Gastrocnemius medialis (tissue), 4 donors: Measurements from ENCODE around the gene ATMIN.

Experiments used
- CTCF ChIP-seq, 5 experiments: fragments of 450-650 bp in 3 of 5; fragments of 200-600 bp in 2 of 5; sonication (generic) in 2 of 5; IDR thresholded peaks in 4 of 5; conservative IDR thresholded peaks in 1 of 5; 1 replicate in 4 of 5; 2 replicates in 1 of 5; pipeline ENCODE4 v1.5.1; 2016 to 2019; ENCODE audit warnings: antibody characterized with exemption in 5 of 5, mild to moderate bottlenecking in 3 of 5, moderate library complexity in 3 of 5
- POLR2A ChIP-seq, 2 donors: fragments of 450-650 bp; IDR thresholded peaks; one replicate each; pipeline ENCODE4 v1.6.1; 2017; ENCODE audit warnings: antibody characterized with exemption in 2 of 2, mild to moderate bottlenecking in 2 of 2, moderate library complexity in 2 of 2

- no peak for TF ChIP-seq CTCF (IDR thresholded peaks at IDR 0.05 in 4 of 5, conservative IDR thresholded peaks at IDR 0.05 in 1 of 5)
- TF ChIP-seq POLR2A (IDR thresholded peaks at IDR 0.05): no peak
Measured at GRCh38 chr16:80990577-80990976, 45.1 kb upstream of the ATMIN start.
